ENCODE measurements around the gene ZNF485. TPM values are rescaled to one million over a fixed set of nuclear protein-coding genes. Genes with fewer than 3 reads are reported as not detected.

The ZNF485 gene
- total and polyA plus RNA-seq, 10 of the 15 experiments (the other 5 are each of a cell fraction or from before 2014, with no cell fraction given) = 3.2 to 7.6 (median 5.1) TPM

DNA sequence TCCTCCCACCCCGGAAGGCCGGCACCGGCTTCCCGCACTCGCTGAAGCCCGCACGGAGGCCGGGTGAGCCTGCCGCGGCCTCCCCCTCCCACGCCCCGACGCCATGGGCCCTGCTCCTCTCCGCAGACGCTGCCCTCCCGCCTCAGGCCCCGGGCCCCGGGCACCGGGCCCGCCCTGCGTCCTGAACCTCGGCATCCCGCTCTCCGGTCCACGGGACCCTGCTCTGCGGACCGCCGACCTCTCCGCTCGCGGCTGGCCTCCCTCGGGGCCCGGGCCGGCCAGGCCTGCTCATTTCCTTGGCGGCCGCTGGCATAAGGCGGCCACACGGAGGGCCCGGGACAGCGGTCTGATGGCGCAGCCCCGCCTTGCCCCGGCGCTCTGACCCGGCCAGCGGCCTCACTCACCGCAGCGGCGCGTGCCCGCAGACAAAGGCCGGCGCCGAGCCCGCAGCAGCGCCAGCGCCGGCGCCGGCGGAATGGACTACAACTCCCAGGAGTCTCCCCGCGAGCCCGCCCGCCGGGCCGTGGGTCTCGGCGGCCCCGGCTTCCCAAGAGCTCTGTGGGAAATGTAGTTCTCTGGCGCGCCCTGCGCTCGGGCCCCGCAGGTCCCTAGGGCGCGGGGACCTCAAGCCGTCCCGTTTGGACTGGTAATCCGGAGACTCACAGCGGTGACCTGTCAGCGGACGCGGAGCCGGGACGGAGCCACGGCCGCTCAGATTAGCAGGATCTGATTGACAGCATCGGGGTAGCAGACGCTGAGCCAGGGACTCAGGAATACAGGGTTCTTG is 42.4 kb downstream of the ZNF485 start, which contains the start of gene ZNF32 (continued):
- no peak for TF ChIP-seq ETV6 (conservative IDR thresholded peaks at IDR 0.05 in 1 of 2, IDR thresholded peaks at IDR 0.05 in 1 of 2; ENCODE audit: borderline replicate concordance in 1 of 2, low read depth in 1 of 2)
- TF ChIP-seq LARP7 (IDR thresholded peaks at IDR 0.05) = peak; percentile 93
- peak; percentile 79; the same call in 1 of the 2 replicates for TF ChIP-seq RB1 (IDR thresholded peaks at IDR 0.05; ENCODE audit: borderline replicate concordance)
- TF ChIP-seq, protein P1, sequence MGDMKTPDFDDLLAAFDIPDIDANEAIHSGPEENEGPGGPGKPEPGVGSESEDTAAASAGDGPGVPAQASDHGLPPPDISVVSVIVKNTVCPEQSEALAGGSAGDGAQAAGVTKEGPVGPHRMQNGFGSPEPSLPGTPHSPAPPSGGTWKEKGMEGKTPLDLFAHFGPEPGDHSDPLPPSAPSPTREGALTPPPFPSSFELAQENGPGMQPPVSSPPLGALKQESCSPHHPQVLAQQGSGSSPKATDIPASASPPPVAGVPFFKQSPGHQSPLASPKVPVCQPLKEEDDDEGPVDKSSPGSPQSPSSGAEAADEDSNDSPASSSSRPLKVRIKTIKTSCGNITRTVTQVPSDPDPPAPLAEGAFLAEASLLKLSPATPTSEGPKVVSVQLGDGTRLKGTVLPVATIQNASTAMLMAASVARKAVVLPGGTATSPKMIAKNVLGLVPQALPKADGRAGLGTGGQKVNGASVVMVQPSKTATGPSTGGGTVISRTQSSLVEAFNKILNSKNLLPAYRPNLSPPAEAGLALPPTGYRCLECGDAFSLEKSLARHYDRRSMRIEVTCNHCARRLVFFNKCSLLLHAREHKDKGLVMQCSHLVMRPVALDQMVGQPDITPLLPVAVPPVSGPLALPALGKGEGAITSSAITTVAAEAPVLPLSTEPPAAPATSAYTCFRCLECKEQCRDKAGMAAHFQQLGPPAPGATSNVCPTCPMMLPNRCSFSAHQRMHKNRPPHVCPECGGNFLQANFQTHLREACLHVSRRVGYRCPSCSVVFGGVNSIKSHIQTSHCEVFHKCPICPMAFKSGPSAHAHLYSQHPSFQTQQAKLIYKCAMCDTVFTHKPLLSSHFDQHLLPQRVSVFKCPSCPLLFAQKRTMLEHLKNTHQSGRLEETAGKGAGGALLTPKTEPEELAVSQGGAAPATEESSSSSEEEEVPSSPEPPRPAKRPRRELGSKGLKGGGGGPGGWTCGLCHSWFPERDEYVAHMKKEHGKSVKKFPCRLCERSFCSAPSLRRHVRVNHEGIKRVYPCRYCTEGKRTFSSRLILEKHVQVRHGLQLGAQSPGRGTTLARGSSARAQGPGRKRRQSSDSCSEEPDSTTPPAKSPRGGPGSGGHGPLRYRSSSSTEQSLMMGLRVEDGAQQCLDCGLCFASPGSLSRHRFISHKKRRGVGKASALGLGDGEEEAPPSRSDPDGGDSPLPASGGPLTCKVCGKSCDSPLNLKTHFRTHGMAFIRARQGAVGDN (IDR thresholded peaks at IDR 0.05) = peak; percentile 72; the same call in 1 of the 2 replicates
- TF ChIP-seq EED (IDR thresholded peaks at IDR 0.05; ENCODE audit: low read depth) = no peak
- TF ChIP-seq ATF7 (IDR thresholded peaks at IDR 0.05; ENCODE audit: low read depth) = no peak
- TF ChIP-seq NR2F1 (conservative IDR thresholded peaks at IDR 0.05) = peak; percentile 82
- no peak for TF ChIP-seq CBFB (IDR thresholded peaks at IDR 0.05; ENCODE audit: low read depth)
- no peak for TF ChIP-seq NR2C2 (IDR thresholded peaks at IDR 0.05; ENCODE audit: borderline replicate concordance, control insufficient read depth, insufficient read length, low read depth)
